Mammary epithelial cell (primary cell): ENCODE results near the gene LIN28B.

Experiments used
- EZH2 ChIP-seq: IDR thresholded peaks from 2 replicates; pipeline ENCODE4 v1.6.1; 2012; ENCODE audit warnings: low read length, inconsistent platforms, borderline replicate concordance
- TF ChIP-seq, protein P1 (sequence below), 2 donors: IDR thresholded peaks in 1 of 2; conservative IDR thresholded peaks in 1 of 2; 2 replicates each; pipeline ENCODE4 v1.5.1; 2011 to 2012; ENCODE audit warnings: inconsistent platforms in 2 of 2, low read length in 2 of 2, mild to moderate bottlenecking in 2 of 2, control low read depth in 1 of 2, low read depth in 1 of 2; ENCODE audit not compliant: insufficient read depth in 1 of 2; ENCODE audit errors: extremely low read depth in 1 of 2

DNA sequence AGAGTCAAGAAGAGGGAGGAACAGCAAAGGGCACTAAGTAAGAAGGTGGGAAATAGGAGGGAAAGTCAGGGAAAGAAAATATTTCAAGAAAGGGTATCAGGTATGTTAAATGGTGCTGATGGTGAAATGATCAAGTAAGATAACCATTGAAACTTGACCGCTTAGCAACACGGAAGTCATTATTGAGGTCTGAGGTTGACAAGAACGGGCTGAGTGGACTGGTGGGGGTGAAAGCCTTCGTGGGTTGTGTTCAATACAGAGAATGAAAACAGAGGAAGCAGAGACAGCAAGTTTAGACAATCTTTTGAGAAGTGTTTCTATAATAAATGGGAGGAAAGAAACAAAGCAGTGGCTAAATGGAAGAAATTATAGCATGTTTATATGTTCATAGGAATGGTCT lies 72.0 kb downstream of the LIN28B start:
- TF ChIP-seq, protein P1, sequence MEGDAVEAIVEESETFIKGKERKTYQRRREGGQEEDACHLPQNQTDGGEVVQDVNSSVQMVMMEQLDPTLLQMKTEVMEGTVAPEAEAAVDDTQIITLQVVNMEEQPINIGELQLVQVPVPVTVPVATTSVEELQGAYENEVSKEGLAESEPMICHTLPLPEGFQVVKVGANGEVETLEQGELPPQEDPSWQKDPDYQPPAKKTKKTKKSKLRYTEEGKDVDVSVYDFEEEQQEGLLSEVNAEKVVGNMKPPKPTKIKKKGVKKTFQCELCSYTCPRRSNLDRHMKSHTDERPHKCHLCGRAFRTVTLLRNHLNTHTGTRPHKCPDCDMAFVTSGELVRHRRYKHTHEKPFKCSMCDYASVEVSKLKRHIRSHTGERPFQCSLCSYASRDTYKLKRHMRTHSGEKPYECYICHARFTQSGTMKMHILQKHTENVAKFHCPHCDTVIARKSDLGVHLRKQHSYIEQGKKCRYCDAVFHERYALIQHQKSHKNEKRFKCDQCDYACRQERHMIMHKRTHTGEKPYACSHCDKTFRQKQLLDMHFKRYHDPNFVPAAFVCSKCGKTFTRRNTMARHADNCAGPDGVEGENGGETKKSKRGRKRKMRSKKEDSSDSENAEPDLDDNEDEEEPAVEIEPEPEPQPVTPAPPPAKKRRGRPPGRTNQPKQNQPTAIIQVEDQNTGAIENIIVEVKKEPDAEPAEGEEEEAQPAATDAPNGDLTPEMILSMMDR (conservative IDR thresholded peaks at IDR 0.05 in 1 of 2, IDR thresholded peaks at IDR 0.05 in 1 of 2; ENCODE audit: extremely low read depth in 1 of 2, insufficient read depth in 1 of 2, low read depth in 1 of 2, low read length in 2 of 2): no peak
- no peak for TF ChIP-seq EZH2
